22Rv1 (cell line): ENCODE data around the gene ERP27.

Source experiments
- CTCF ChIP-seq: fragments of 450-650 bp; IDR thresholded peaks from 2 replicates; pipeline ENCODE4 v1.5.1; 2017; ENCODE audit warnings: mild to moderate bottlenecking
- ZFX ChIP-seq: fragments of 450-650 bp; IDR thresholded peaks from 2 replicates; pipeline ENCODE4 v1.6.1; 2017; ENCODE audit warnings: antibody characterized with exemption, borderline replicate concordance

- TF ChIP-seq CTCF (no peak), ZFX (no peak)
Measured at GRCh38 chr12:14959916-14960496, 21.7 kb upstream of the ERP27 start.
